ENCODE results near the gene PARVB.

PARVB gene

GRCh38 chr22:44057401-44057987, 33.4 kb downstream of the PARVB start:
- DNase-seq, result no peak

GRCh38 chr22:44063462-44064371, 39.6 kb downstream of the PARVB start:
- DNase-seq, result no peak

GRCh38 chr22:44067033-44067432, 42.9 kb downstream of the PARVB start:
- no peak for DNase-seq

GRCh38 chr22:44067901-44068300, 43.8 kb downstream of the PARVB start:
- DNase-seq, result no peak

- DNase-seq, result no peak
Measured at GRCh38 chr22:44068422-44069191, 44.5 kb downstream of the PARVB start.

GRCh38 chr22:44070029-44070428, 45.9 kb downstream of the PARVB start:
- no peak for DNase-seq

- no peak for DNase-seq
Measured at GRCh38 chr22:44071781-44072326, 47.8 kb downstream of the PARVB start.

- DNase-seq, result no peak
Measured at GRCh38 chr22:44074337-44074984, 50.4 kb downstream of the PARVB start.

GRCh38 chr22:44075022-44075421, 50.9 kb downstream of the PARVB start:
- DNase-seq, result no peak

- DNase-seq, result no peak
Measured at GRCh38 chr22:44075670-44076069, 51.6 kb downstream of the PARVB start.

GRCh38 chr22:44076825-44077224, 52.7 kb downstream of the PARVB start:
- DNase-seq, result no peak

- peak in 1 of 2 experiments; percentile 36 for DNase-seq
Measured at GRCh38 chr22:44080936-44081861, 57.1 kb downstream of the PARVB start.

- no peak for DNase-seq
Measured at GRCh38 chr22:44082801-44083200, 58.7 kb downstream of the PARVB start.

GRCh38 chr22:44084044-44084772, 60.1 kb downstream of the PARVB start:
- DNase-seq, result no peak

- DNase-seq, result peak in 1 of 2 experiments; percentile 45
Measured at GRCh38 chr22:44085743-44086270, 61.7 kb downstream of the PARVB start.

- no peak for DNase-seq
Measured at GRCh38 chr22:44086271-44087088, 62.4 kb downstream of the PARVB start.

- no peak for DNase-seq
Measured at GRCh38 chr22:44087089-44087430, 63.0 kb downstream of the PARVB start.

GRCh38 chr22:44088976-44089570, 65.0 kb downstream of the PARVB start:
- no peak for DNase-seq
